NCI-H1436 (cell line): ENCODE data around the gene PITPNC1.
"Not testable (repeated sequence)": the region's sequence is repeated elsewhere in the genome, so short reads cannot be mapped to it uniquely, and the experiment has no call there.

Experiments
- DNase-seq: peaks from one replicate; lab custom pipeline; 2025; lab: John Stamatoyannopoulos, UW

PITPNC1 gene

DNA sequence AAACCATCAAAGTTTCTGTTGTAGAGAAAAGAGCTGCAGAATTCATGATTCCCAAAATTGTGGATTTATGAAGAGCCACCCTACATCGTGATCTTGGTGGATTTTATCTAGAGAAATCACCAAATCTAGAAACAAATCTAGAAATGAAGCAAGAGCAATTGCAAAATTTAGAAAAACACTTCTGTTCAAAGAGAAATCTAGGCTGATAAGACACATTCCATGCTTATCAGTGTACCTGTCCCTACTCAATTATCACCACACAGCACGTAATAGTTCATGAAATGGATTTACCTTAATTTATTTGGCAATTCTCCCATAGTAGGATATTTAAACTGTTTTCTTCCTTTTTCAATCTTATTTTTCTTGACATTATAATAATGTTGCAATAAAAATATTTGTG, 246.7 kb downstream of the PITPNC1 start:
- DNase-seq: no peak

DNA sequence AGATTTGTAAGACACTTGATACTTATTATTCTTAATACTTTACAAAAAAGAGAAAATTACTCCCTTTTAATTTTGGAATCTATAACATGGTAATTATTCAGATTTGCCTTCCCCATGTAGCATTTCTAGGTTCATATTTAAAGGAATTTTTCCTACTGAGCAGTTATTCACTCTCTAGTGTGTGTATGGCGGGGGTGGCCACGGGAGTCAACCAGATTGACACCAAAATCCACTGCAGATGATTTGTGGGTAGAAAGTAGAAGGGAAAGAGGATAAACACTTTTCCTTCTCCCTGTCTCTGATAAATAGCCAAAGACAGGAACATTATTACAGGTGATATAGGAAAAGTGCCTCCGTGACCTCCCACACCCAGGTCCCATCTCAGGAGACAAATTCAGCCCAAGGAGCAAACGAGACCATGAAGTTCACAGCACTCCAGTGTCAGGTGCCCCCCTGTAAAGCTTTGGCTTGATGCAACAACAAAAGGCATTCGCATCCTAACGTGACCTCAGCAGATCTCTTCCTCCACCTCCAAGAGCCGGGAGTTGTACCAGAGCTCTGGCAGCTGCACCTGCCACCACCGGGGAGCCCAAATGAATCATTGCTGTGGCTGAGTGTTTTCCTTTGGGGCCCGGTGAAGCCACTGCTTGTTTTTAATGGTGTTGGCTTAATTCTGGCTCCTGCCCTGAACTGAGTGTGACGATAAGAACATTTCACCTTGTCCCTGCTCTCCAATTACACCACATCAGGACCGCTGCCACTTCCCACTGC, 248.0 kb downstream of the PITPNC1 start:
- DNase-seq: peak; percentile 35

DNA sequence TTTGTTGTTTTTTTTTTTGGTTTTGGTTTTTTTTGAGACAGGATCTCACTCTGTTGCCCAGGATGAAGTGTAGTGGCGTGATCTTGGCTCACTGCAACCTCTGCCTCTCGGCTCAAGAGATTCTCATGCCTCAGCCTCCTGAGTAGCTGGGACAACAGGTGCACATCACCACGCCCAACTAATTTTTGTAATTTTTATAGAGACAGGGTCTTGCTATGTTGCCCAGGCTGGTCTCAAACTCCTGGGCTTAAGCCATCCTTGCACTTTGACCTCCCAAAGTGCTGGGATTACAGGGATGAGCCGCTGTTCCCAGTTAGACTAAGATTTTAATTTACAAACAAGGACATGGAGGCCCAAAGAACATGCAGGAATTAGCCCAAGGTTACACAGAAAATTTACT, 248.9 kb downstream of the PITPNC1 start:
- no peak for DNase-seq

DNA sequence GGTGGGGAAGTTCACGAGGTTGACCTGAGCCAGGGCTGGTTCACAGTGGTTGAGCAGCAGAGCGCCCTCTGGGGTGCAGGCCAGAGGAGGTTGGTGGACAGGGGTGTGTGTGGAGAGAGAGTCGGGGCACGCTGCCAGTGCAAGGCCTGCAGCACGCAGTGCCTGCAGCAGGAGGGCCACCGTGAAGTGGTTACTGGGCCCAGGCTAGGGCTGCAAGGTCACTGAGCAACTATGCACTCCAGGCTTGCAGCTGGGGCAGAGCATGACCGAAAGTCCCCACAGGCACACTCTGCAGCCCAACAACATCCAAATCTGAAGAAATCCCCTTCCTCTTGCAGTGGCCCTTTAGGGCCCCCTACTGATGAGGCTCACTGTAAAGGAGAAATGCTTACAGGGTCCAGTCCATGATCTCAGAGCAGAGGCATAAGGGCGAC, 251.5 kb downstream of the PITPNC1 start:
- DNase-seq: no peak

DNA sequence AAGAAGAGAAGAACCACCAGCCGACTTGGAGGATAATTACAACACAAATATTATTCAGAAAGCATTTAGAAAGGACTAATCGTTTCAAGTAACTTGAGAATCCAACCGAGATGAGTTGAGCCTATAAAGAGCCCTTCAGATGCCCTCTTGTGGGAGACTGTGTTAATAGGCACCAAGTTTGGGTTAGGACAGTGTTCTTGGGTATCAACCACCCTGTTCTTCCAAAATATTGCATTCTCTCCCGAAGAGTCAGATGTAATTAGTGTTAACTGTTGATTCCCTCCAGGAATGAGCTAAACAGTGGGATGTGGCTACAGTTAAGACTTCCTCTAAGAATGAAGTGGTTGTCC, 252.9 kb downstream of the PITPNC1 start:
- DNase-seq: peak; percentile 39

DNA sequence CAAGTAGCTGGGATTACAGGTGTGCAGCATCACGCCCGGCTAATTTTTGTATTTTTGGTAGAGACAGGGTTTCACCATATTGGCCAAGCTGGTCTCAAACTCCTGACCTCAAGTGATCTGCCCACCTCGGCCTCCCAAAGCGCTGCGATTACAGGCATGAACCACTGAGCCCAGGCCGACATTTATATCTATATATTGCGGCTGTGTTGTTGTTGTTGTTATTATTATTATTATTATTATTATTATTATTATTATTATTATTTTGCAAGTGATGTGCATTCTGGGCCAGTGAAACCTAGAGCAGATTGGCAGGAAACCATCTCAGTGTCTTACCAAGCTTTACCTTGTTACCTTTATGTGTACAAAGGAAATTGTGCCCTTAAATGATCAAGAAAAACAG, 253.8 kb downstream of the PITPNC1 start:
- DNase-seq: not testable (repeated sequence)

DNA sequence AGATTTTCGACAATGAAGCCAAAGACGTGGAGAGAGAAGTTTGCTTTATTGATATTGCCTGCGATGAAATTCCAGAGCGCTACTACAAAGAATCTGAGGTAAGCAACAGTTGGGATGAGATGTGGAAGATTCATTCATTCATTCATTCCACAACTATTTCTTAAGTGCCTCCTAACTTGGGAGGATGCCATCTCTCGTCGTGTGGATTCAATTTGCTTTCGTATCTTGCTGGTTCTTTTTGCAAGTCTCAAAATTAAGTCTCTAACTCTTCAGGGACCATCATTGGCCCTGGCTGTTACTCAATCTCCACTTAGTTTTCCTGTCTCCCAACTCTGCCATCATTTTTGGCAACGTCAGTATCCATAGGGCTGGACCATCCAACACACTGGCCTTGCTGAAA, 255.1 kb downstream of the PITPNC1 start:
- no peak for DNase-seq

DNA sequence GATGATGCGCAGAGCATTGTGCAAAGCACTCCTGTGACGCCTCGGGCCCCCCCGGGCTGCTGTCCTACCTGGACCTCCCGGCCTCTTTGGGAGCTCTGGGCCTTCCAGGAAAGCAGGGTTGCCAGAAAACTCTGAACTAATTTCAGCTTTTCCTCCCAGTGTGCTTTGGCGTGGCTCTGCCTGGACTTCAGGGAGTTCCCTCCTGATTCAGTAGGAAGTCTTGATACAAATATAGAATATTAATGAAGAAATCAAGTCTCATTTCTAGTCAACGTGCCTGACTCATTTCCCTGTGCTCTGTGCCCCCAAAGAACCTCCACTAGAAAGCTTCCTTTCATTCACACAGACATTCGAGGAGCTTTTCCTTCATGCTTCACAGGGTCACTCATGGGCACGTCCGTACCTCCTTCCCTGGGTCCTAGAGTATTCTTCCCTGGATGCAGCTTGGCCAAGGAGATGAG, 256.7 kb downstream of the PITPNC1 start:
- DNase-seq: no peak

DNA sequence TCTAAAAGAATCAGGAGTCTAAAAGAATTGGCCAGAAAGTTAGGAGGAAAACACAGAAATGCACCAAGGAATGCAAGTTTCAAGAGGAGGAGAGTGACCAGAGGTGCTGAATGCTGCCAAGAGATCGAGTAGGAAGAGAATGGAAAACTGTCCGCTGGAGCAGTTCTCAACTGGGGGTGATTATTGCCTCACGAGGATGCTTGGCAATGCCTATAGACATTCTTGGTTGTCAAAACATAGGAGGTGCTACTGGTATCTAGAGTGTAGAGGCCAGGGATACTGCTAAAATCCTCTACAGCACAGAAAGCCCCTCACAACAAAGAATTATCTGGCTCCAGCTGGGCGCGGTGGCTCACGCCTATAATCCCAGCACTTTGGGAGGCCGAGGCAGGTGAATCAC, 258.6 kb downstream of the PITPNC1 start:
- no peak for DNase-seq

DNA sequence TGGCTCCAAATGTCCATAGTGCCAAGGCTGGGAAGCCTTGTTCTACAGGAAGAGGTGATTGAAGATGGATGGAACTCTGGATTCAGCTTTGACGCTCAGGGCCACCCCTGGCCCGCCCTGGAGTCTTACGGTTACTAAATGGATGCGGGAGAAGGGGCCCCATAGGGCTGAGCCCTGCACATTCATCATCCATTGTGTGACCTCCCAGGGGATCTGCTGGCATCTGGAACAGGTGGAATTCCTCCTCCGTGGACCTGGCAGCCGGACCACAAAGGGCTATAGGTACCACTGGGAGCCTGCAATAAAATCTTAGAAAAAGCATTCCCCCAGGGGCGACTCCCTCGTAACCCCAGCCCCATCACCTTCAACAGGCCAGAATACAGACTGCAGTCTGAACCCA, 259.2 kb downstream of the PITPNC1 start:
- DNase-seq: no peak

DNA sequence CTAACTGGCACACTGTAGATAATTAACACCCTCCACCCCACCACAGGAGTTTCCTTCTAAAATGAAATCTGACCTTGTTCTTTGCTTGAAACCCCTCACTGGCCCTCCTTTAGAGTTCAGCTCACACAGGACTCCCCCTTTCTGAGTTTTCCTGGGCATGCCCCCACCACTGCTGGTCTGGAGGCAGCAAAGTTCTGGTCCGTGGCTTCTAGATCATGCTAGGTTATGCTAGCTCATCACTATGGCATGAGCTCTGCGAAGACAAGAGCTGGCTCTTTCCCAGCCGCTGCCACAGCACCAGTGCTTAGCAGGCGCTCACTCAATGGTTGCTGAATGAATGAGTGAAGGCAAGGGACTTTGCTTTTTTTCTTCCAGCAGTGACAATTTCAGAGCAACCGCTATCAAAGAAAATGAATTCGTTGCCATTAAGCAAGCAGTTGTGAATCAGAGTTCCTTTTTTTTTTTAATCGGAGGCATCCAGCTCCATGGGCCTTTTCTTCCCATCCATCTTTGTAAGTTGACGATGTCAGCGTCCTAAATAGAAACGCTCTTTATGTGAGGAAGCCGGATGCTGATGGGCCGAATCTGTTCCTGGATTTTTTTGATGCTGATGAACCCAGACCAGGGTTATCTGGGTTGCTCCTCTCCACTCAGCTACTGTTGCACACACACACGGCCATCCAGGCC, 259.9 kb downstream of the PITPNC1 start:
- DNase-seq: no peak

DNA sequence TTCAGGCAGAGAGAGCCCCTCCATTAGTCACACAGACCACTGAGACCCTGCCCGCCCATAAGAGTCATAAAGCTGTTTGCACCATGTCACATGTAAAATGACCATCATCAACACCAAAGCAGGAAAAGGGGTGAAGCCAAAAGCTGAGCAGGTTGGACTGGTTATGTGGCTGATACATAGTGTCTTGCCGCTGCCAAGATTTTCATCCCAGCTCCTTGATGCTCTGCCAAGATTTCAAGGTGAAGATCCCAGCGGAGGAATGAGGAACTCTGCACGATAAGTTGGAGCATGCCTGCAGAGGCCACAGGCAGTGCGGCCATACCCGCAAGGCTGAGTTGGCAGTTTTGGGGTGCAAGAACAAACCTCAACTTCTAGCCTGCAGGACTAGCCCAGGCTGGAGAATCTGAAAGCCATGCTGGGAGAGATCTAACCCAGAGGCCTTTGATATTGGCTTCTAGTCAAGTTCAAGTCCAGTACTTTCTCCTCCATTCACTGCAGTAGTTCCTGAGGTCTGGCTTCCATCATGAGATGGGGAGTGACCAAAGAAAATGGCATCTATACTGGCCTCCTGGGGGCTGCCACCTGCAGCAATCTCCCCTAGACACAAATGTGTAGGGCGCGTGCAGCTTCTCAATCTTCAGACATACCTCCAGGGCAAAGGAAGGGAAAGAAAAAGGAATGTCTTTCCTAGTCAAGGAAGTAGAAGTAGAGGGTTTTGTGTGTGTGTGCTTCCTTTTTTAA, 261.0 kb downstream of the PITPNC1 start:
- no peak for DNase-seq

DNA sequence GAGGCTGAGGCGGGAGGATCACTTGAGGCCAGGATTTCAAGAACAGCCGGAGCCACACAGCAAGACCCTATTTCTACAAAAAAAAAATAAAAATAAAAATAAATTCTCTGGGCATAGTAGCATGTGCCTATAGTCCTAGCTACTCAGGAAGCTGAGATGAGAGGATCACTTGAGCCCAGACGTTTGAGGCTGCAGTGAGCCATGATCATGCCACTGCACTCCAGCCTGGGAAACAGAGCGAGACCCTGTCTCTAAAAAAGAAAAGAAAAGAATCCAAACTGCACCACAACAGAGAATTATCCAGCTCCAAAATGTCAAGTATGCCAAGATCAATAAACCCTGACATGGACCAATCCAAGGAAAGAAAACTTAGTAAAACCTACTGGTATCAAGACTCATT, 261.8 kb downstream of the PITPNC1 start:
- DNase-seq: no peak

DNA sequence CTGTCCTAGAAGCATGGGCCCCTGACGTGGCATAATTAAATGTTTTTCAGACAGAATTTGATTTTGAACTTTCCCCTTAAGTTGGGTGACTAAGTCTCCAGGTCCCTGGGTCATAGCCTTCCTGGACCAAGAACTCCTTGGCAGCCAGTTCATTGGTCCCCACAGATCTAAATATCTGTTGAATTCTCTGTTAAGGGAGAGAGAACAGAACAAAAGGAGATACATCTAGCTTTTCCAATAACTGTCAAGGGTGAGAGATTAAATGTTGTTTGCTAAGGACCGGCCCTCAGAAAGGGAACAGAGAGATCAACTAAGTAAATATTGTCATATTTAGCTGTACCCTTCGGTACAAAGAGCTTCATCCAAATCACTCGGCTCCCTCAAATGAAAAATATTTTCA, 262.5 kb downstream of the PITPNC1 start:
- no peak for DNase-seq

DNA sequence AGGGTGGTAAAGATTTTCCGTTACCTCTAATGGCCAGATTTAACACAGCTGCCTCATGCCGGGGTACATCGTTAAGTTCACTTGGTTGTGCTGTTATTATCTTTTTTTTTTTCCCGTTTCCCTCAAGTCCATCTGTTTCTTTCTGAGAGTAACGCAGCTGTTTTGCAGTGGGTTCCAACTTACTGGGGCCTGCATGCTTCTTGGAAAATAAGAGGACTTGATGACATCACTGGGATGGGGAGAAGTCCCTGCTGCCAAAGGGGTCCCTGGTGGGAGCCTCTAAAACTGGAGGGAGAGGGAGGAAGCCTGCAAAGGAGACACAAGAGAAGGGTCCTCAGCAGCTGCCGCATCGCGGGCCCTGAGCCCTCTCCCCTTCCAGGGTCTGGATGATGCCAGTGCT, 262.9 kb downstream of the PITPNC1 start:
- no peak for DNase-seq

DNA sequence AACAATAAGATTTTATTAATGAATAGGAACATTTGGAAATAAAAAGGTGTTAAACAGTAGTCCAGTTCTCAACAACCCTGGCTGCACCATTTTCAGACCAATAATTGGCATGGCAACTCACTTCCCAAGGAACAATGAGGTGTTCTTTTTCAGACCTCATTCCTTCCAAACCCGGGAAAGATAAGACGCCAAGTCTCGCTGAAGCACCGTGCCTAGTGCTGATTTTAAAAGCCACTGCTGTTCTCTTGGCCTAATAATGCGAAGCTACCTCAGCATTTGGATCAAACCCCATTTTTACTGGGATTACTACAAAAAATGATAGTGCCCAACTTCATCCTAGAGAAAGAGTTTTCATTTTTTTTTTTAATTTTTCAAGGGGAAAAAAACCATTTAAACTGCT, 265.4 kb downstream of the PITPNC1 start:
- no peak for DNase-seq

DNA sequence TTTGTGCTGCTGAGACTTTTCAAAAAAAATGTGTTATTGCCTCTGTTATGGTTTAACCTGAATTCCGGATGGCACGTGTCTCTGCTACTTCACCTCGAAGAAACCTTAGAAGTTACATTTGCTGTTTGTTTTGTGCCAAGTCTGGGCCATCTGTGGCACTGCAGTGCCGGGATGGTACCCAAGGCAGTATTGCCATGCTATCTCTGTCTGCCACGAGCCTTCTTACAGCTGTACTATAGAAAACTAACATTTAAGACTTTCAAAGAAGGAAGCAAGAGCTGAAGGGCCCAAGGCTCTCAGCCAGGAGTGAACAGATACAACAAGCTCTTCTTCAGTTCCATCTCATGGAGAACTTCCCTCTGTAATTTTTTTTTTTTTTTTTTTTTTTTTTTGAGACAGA, 267.0 kb downstream of the PITPNC1 start:
- no peak for DNase-seq

DNA sequence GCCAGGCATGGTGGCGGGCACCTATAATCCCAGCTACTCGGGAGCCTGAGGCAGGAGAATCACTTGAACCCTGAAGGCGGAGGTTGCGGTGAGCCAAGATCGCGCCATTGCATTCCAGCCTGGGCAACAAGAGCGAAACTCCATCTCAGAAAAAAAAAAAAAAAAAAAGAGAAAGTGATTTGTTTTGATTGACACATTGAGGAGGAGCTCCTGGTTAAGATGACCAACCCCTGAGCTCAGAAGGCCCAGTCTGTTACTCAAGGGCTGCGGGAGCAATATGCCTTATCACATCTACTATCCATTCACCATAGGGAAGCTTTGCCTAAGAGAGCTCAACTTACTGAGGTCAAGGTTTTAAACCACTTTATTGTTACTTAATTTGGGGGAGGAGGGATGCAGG, 268.1 kb downstream of the PITPNC1 start:
- not testable (repeated sequence) for DNase-seq

DNA sequence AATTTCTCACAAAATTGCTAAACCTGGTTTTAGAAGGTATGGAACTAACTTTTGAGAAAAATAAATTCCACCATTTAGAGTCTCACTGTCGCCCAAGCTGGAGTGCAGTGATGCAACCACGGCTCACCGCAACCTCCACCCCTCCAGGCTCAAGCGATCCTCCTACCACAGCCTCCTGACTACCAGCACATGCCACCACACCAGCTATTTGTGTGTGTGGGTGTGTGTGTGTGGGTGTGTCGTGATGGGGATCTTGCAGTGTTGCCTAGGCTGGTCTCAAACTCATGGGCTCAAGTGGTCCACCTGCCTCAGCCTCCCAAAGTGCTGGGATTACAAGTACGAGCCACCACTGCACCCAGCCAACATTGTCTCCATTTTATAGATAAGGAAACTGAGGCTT, 269.4 kb downstream of the PITPNC1 start:
- no peak for DNase-seq

DNA sequence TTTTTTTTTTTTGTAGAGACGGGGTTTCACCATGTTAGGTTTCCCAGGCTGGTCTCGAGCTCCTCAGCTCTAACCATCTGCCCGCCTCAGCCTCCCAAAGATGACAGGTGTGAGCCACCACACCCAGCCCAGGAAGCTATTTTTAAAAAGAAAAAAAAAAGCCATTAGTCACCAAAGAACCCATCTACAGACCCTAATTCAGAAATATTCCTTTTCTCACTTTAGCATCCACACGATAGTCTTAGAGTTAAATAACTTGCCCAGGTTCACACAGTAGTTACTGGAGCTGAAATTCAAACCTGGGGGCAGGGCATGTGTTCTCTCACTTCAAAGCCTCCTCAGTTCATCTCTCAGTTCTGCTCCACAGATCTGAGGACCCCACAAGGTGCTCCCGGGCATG, 270.4 kb downstream of the PITPNC1 start:
- DNase-seq: no peak

DNA sequence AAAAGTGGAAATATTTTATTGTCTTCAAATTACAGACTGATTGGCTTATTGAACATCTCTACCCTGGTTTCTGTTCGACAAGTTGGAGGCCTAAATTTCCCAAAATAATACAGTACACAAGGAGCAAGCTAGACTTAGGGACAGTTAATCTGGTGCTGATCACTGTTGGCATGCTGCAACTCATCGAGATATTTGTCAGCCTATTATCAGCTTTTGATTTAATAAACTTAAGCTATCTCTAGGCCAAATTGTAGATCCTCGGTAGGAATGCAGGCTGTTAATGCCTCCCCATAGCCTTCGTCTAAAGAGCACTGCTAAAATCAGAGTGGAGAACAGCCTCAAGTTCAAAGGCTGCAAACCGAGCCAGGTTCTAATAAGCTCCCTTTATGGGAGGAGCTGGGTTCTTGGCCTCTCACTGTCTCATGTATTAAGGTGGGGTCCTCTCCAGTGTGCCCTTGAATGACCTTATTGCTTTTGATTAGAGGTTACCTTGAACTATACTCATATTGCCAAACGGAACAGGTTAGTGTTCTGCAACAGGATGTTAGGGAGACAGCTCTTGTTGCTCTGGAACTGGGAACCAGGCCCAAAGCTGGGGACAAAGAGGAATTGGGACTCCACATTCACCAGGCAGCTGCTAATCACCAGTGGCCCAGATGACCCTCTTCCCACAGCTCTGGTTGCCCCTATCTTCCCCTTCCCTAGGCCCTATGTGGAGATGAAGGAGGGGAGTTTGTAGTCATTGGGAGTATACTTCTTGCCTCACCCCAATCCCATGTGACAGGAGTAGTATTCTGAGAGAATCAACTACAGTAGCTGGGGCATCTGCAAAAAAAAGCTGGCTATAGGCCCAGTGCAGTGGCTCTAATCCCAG, 271.2 kb downstream of the PITPNC1 start:
- DNase-seq: no peak

DNA sequence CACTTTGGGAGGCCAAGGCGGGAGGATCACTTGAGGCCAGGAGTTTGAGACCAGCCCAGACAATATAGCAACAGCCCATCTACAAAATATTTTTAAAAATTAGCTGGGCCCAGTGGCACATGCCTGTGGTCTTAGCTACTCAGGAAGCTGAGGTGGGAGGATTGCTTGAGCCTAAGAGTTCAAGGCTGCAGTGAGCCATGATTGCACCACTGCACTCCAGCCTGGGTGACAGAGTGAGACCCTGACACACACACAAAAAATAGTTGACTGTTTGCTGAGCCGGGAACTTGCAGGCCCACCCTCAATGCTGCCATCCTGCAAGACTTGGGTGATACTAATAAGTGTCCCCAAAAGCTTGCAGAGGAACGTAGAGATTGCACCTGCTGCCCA, 271.8 kb downstream of the PITPNC1 start:
- DNase-seq: not testable (repeated sequence)
